NCI-H2107 (cell line): ENCODE data around the gene AP1S3.
"Not testable (repeated sequence)": the region's sequence is repeated elsewhere in the genome, so short reads cannot be mapped to it uniquely, and the experiment has no call there.

Source experiments
- DNase-seq: peaks from one replicate; lab custom pipeline; 2025; lab: John Stamatoyannopoulos, UW

AP1S3 gene

GRCh38 chr2:223800908-223801307 is 36.5 kb downstream of the AP1S3 start:
- no peak for DNase-seq

GRCh38 chr2:223797811-223798721 is 39.3 kb downstream of the AP1S3 start:
- peak; percentile 12 for DNase-seq

DNA sequence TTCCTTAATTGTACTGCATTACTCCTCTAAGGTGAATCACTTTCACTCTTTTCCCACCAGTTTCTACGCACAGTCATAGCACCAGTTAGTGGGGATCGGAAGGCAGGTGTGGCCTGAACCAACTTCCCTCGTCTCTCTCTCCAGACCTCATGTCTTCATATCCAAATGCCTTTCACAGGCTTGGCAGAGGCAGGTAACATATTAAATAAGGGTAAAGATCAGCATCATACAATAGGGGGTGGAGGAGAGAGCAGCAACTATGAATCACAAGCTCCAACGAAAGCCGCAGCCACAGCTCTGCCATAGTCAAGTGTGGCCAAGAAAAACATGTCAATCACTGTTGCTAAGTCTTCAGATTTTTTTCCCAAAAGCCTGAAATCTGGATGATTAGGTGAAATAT is 40.3 kb downstream of the AP1S3 start:
- no peak for DNase-seq

DNA sequence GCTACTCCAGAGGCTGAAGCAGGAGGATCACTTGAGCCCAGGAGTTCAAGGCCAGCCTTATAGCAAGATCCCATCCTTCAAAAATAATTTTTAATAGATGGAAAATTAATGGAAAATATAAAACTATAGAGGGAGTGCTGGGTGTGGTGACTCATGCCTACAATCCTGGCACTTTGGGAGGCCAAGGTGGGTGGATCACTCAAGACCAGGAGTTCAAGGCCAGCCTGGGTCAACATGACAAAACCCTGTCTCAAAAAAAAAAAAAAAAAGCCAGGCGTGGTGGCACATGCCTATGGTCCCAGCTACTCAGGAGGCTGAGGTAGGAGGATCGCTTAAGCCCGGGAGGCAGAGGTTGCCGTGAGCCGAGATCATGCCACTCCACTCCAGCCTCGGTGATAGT is 48.0 kb downstream of the AP1S3 start:
- no peak for DNase-seq

- no peak for DNase-seq
Measured at GRCh38 chr2:223788826-223789225, 48.6 kb downstream of the AP1S3 start.

- DNase-seq: not testable (repeated sequence)
Measured at GRCh38 chr2:223788106-223788505, 49.3 kb downstream of the AP1S3 start.

DNA sequence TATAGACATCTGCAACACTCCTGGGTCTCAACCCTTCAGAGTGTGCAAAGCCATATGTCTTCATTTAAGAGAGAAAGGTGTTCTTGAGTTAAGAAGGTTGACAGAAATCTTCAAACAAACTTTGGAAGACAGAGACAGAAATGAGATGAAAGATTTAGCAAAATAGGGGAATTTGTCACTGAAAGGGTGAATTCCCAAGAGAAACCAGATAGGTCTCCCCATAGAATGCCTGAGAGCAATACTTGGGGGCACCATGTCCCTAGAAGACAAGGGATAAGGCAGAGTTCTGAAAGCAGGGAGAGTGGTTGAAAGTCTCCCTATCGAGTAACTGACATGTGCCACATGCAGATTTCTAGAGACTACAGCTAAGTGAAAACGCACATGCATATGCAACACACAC is 50.0 kb downstream of the AP1S3 start:
- DNase-seq: no peak

DNA sequence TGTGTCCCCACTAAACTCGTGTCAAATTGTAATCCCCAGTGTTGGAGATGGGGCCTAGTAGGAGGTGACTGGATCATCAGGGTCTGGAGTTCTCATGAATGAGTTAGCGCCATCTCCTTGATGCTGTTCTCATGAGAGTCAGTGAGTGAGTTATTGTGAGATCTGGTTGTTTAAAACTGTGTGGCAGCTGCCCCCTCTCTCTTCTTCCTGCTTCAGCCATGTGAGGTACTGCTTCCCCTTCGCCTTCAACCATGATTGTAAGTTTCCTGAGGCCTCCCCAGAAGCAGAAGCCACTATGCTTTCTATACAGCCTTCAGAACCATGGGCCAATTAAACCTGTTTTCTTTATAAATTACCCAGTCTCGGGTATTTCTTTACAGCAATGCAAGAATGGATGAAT is 50.4 kb downstream of the AP1S3 start:
- DNase-seq: no peak

DNA sequence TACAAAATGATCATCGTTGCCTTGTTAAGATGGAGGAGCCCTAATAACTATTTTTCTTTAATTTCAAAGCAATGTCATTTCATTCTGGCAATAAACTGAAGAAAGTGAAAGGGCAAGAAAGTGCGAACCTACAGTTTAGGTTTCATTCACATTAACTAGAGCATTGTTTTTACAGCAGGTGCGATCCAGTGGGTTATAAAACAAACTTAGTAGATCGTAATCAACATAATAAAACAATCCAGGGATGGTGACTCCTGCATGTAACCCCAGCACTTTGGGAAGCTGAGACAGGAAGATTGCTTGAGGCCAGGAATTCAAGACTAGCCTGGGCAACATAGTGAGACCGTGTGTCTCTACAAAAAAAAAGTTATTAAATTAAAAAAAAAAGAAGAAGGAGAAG is 51.1 kb downstream of the AP1S3 start:
- DNase-seq: no peak

GRCh38 chr2:223784221-223784772 is 53.1 kb downstream of the AP1S3 start:
- no peak for DNase-seq

DNA sequence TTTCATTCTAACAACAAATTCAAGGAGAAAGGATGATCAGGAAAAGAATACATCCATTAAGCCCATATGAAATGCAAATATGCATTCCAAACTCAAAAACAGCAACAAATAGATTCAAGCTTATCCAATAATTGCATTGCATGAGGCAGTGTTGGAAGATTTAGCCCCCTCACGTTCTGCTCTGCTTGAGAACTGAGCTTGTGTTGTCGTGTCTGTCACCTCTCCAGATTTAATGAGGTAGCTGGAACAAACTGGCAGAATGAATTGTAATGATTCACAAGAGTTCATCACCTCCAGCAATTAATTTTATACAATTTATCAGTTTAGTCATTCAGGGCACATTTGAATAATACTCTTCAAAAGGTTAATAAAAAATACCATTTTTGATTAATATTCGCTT is 54.8 kb downstream of the AP1S3 start:
- no peak for DNase-seq

- no peak for DNase-seq
Measured at GRCh38 chr2:223781560-223781959, 55.8 kb downstream of the AP1S3 start.

GRCh38 chr2:223779877-223780276 is 57.5 kb downstream of the AP1S3 start:
- DNase-seq: no peak

DNA sequence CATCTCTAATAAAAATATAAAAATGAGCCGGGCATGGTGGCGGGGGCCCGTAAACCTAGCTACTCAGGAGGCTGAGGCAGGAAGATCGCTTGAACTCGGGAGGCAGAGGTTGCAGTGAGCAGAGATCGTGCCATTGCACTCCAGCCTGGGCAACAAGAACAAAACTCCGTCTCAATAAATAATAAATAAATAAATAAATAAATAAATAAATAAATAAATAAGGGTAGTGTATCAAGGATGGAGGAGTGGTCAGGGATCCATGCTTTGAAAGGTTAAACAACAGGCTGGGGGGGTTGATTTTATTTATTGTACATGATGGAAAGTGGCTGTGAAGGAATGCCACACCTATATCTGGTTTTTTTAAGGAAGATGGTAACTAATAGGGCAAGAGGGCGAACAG is 63.2 kb downstream of the AP1S3 start:
- DNase-seq: no peak

DNA sequence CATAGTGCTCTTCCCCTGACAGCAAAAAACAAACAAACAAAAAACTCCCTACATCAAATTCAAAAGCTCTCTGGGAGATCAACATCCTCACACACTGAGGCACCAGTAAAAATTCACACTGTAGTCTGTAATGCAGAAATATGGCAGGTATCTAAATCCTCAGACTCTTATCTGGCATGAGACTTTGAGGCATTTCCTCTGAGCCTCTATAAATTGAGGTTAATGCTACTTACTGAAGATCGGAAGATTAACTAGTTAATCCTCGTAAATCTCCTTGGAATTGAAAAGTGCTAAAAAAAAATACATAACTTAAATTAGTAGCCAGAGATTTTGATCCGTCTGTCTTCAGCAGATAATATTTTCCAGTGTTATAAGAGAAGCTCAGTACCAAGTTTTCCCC is 65.0 kb downstream of the AP1S3 start:
- DNase-seq: no peak

DNA sequence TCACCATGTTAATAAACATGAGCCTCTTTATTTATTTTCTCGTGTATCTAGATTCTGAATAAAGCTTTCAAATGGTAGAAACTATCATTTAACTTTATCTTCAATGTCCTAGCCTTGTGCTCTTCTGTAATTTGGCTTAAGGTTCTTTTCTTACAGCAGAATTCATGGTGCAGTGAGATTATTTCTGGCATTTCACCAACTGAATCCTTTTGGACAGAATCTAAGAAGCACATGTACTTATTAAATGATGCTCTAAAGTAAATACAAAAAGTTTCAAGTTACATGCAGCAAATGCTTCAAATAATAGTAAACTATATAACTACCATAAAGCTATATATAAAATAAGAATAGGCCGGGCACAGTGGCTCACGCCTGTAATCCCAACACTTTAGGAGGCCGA is 65.9 kb downstream of the AP1S3 start:
- no peak for DNase-seq

DNA sequence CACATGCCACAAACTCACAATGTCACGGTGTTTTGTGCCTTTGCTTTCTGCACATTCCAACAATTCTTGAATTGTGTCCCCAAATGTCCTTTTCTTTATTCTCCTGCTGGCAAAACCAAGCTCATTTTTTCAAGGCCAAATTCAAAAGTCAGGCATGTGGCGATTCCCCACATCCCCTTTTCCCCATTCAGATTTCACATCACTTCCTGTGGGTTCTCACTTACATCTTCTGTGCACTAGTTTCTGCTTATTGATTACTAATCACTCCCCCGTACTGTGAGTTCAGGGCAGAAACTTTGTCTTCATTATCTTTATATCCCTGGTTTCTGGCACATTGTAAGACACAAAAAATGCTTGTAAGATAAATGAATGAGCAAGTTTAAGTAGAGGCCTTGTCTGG is 69.2 kb downstream of the AP1S3 start:
- no peak for DNase-seq

DNA sequence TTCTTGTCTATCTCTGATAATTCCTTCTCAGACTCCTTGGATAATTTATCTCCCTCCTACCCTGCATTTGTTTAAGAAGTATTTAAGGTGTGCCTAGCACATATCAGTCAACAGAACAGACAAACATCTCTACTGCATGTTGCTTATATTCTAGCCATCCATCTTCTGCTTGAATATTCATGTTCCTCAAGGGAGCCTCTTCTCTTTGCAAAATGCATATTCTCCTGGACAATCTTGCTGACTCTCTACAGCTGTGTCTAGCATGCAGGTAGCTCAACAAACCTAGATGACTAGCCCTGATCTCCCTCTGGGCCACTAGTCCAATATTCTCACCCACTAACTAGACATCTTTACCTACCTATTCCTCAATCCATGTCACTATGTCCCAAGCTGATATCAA is 70.0 kb downstream of the AP1S3 start:
- no peak for DNase-seq

DNA sequence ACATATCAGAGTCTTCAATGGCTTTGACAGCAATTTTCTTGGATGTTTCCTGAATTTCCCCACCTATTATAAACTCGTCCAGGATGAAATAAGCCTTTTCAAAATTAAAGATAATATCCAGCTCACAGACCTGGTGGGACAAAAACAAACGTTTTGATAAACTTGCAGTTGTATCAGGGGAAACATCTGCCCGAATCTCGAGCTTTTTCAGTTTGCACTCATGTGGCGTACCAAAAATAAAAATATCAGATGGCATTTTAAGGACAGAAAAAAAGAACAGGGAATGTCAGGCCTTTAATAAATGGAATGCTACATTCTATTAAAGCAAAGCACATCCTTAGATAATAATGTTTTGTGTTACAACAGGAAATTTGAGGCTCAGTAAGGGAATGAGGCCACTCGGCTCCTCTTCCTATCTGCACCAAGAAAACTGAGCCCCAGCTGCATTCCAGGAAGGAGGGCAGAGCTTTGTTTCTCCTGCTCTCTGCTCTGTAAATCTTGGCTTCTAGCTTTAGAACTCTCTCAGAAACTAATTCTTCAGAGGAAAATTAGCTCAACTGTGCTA is 72.1 kb downstream of the AP1S3 start:
- no peak for DNase-seq

GRCh38 chr2:223764796-223765195 is 72.6 kb downstream of the AP1S3 start:
- no peak for DNase-seq

DNA sequence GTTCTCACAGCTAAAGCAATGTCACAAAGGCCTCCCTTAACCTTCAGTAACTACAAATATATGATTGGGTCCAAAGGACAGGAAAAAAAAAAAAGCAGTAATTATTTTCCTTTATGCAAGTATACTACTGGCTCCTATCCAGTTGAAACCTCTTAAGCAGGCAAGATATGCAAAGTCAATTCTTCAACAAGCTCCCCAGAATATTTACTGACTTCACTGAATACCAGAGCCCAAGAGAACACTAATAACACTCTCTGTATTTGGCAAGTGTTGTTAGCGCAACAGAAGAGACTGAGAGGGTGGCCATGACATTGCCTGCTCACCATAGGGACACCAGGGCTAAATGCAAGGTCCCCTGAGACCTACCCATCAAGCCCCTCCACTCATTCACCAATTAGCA is 74.5 kb downstream of the AP1S3 start:
- DNase-seq: no peak

DNA sequence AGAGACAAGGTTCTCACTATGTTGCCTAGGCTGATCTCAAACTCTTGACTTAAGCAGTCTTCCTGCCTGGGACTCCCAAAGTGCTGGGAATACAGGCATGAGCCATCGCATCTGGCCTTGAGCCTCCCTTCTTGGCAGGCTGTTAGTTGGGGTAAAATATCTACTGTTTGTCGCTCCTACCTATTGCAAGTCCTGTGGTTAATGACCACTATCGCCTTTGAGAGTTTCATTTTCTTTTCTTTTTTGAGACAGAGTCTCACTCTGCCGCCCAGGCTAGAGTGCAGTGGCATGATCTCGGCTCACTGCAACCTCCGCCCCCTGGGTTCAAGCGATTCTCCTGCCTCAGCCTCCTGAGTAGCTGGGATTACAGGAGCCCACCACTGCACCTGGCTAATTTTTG is 75.6 kb downstream of the AP1S3 start:
- not testable (repeated sequence) for DNase-seq

GRCh38 chr2:223760838-223761502 is 76.4 kb downstream of the AP1S3 start:
- no peak for DNase-seq
